Measurements from ENCODE around the gene BSN.

The BSN gene

GRCh38 chr3:49717959-49718857 is 163.9 kb downstream of the BSN start:
- no peak for DNase-seq

GRCh38 chr3:49718858-49719213 is 164.6 kb downstream of the BSN start:
- DNase-seq, result no peak

- DNase-seq, result peak; percentile 77
Measured at GRCh38 chr3:49719214-49719884, 165.1 kb downstream of the BSN start, which contains the start of gene AMIGO3. TSS of gene AMIGO3 (minus strand) at chr3:49719684. CDS start at chr3:49719465, 219 bp downstream.

Measured in DMS 273 treated with DMSO at 0.1 percent for 48 hours (cell line).